ENCODE measurements around the gene TMPRSS9. TPM values are rescaled to one million over a fixed set of nuclear protein-coding genes. Genes with fewer than 3 reads are reported as not detected.
"Not testable (repeated sequence)": the region's sequence is repeated elsewhere in the genome, so short reads cannot be mapped to it uniquely, and the experiment has no call there.

TMPRSS9 gene
- total RNA-seq, 2 experiments from 2014 or later: not detected

- Mint-ChIP-seq H3K4me1 (ENCODE audit: low read depth) (no peaks in the 10 kb centered on the region), H3K27ac (no peak overlapping the region), H3K4me3 (no peak overlapping the region), H3K27me3 (ENCODE audit: low read depth) (no peaks in the 10 kb centered on the region), H3K9me3 (ENCODE audit: insufficient read depth) (no peaks in the 10 kb centered on the region), H3K36me3 (ENCODE audit: low read depth) (no peaks in the 10 kb centered on the region)
- CTCF ChIA-PET: no interaction called here
- DNase-seq (no peak), ATAC-seq (no peak)
- POLR2A ChIA-PET: no interaction called here
These were observed 14.0 kb upstream of the TMPRSS9 start for GRCh38 chr19:2345794-2346663.

- H3K4me1 Mint-ChIP-seq (ENCODE audit: low read depth); H3K4me3 Mint-ChIP-seq; H3K36me3 Mint-ChIP-seq (ENCODE audit: low read depth); ATAC-seq; H3K27me3 Mint-ChIP-seq (ENCODE audit: low read depth); H3K27ac Mint-ChIP-seq; POLR2A ChIA-PET; CTCF ChIA-PET; DNase-seq; H3K9me3 Mint-ChIP-seq (ENCODE audit: insufficient read depth): not testable (repeated sequence)
These were observed 10.2 kb upstream of the TMPRSS9 start for GRCh38 chr19:2349818-2350217.

GRCh38 chr19:2350656-2351055 is 9.4 kb upstream of the TMPRSS9 start:
- no peak for ATAC-seq
- POLR2A ChIA-PET: no interaction called here

DNA sequence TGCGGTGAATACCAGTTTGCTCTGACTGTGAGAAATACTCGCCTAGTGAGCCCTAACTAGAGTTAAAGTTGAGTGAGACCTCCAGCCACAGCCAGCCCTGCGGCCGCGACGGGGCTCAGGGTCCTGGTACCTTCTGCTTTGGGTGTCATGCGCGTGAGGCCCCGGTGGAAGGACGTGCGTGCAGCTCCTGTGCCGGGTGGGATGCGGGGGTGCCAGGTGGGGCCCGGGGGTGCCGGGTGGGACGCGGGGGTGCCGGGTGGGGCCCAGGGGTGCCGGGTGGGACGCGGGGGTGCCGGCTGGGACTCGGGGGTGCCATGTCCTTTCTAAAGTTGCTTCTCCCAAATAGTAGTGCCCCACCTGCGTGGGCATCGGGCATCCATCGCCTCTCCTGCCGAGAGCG is 8.5 kb upstream of the TMPRSS9 start:
- CTCF ChIA-PET: interaction anchor here (0.9 kb wide), 1 partner anchor 30 kb away, joined by 3 read pairs; no protein-coding TSS in a partner anchor
- Mint-ChIP-seq H3K9me3 (ENCODE audit: insufficient read depth) (no peaks in the 10 kb centered on the region), H3K36me3 (ENCODE audit: low read depth) (no peaks in the 10 kb centered on the region), H3K27me3 (ENCODE audit: low read depth) (no peaks in the 10 kb centered on the region), H3K4me1 (ENCODE audit: low read depth) (no peaks in the 10 kb centered on the region), H3K4me3 (no peak overlapping the region), H3K27ac (no peak overlapping the region)
- DNase-seq (no peak), ATAC-seq (no peak)
- POLR2A ChIA-PET: no interaction called here

More at GRCh38 chr19:2350656-2351055, 9.4 kb upstream of the TMPRSS9 start:
- CTCF ChIA-PET: no interaction called here
- H3K9me3 Mint-ChIP-seq (ENCODE audit: insufficient read depth): no peaks in the 10 kb centered on the region
- H3K36me3 Mint-ChIP-seq (ENCODE audit: low read depth): no peaks in the 10 kb centered on the region
- no peak overlapping the region for H3K4me3 Mint-ChIP-seq
- DNase-seq: no peak
- no peak overlapping the region for H3K27ac Mint-ChIP-seq
- H3K27me3 Mint-ChIP-seq (ENCODE audit: low read depth): no peaks in the 10 kb centered on the region
- no peaks in the 10 kb centered on the region for H3K4me1 Mint-ChIP-seq (ENCODE audit: low read depth)

DNA sequence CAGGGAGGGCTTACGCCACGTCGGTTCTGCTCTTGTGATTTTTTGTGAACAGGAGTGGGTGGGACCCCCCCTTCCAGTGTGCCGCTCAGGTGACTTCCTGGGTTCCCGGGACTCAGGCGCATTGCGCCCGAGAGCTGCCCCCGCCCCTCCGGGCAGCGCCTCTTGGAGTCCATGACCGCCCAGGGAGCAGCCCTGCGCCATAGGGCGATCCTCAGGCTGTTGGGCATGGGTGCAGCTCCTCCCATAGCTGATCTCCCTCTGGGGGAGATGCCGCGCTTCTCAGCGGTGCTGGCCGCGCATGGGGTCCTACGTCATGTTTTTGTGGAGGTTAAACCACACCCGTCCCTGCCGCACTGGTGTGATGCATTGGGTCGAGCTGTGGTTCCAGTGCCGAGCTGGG is 7.9 kb upstream of the TMPRSS9 start:
- ChIA-PET CTCF (interaction anchor here (0.9 kb wide), 1 partner anchor 29 kb away, joined by 3 read pairs; no protein-coding TSS in a partner anchor), POLR2A (no interaction called here)

GRCh38 chr19:2353159-2353886 is 6.7 kb upstream of the TMPRSS9 start:
- H3K9me3 Mint-ChIP-seq (ENCODE audit: insufficient read depth): no peaks in the 10 kb centered on the region
- DNase-seq (no peak), ATAC-seq (no peak)
- no peaks in the 10 kb centered on the region for H3K27me3 Mint-ChIP-seq (ENCODE audit: low read depth)
- ChIA-PET POLR2A (interaction anchor here (0.6 kb wide), 2 partner anchors 412 to 1440 kb away, joined by 3 read pairs; no protein-coding TSS in a partner anchor), CTCF (no interaction called here)
- no peak overlapping the region for H3K27ac Mint-ChIP-seq
- H3K4me3 Mint-ChIP-seq: no peak overlapping the region
- H3K4me1 Mint-ChIP-seq (ENCODE audit: low read depth): no peaks in the 10 kb centered on the region
- H3K36me3 Mint-ChIP-seq (ENCODE audit: low read depth): no peaks in the 10 kb centered on the region

More for the DNA sequence above, 7.9 kb upstream of the TMPRSS9 start:
- Mint-ChIP-seq H3K27me3 (ENCODE audit: low read depth) (no peaks in the 10 kb centered on the region), H3K4me3 (no peak overlapping the region), H3K9me3 (ENCODE audit: insufficient read depth) (no peaks in the 10 kb centered on the region), H3K27ac (no peak overlapping the region), H3K4me1 (ENCODE audit: low read depth) (no peaks in the 10 kb centered on the region), H3K36me3 (ENCODE audit: low read depth) (no peaks in the 10 kb centered on the region)
- no peak for ATAC-seq
- no peak for DNase-seq

DNA sequence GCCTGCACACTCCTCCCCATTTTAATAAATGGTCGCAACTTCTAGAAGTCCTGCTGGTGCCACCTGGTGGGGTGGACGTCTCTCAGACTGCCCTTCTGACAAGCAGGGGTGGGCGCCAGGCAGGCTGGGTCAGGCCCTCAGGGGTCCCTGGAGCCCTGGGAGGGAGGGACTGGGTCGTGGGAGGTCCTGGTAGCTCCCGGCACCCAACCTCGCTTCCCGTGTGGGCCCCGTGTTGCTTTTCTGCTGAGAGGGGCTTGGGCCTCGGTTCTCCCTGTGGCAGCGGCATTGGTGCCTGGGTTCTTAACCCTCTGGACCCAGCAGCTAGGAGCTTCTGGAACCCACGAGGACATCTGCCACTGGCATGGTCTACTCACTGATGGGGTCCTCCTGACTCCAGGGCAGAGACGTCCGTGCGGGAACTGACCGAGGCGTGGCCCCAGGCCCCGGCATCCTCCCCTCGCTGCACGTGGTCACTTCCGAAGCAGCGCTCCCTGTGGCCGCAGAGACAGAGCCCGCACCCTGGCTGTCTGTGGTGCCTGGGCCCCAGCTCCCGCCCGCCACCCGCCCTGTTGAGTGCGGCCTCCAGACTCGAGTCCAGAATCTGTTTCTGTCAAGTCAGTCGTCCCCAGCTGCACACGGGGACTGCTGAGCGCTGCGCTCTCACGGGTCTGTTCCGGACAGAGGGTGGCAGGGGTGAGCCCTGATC is 6.0 kb upstream of the TMPRSS9 start:
- Mint-ChIP-seq H3K36me3 (ENCODE audit: low read depth) (no peaks in the 10 kb centered on the region), H3K9me3 (ENCODE audit: insufficient read depth) (no peaks in the 10 kb centered on the region), H3K4me3 (no peak overlapping the region), H3K27me3 (ENCODE audit: low read depth) (no peaks in the 10 kb centered on the region), H3K27ac (no peak overlapping the region), H3K4me1 (ENCODE audit: low read depth) (no peaks in the 10 kb centered on the region)
- ChIA-PET CTCF (no interaction called here), POLR2A (interaction anchor here (0.6 to 0.9 kb wide), 2 partner anchors 257 to 412 kb away, joined by 3 read pairs; no protein-coding TSS in a partner anchor)
- no peak for DNase-seq
- no peak for ATAC-seq

DNA sequence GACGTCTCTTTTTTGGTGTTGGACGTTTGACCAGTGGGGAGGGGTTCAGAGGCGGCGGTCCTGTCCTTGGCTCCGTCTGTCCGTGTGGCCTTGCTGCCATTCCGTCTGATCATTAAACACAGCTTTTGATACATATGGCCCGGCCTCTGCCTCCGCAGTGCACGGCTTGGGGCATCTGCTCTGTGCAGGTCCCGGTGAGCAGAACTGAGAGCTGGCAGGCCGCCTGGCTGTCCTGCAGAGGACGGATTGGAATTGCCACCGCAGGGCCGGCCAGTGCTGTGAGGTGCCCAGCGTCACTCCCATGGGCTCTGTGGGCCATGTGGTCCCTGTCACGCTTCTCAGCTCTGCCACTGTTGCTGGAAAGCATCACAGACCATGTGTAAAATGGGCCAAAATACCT is 5.4 kb upstream of the TMPRSS9 start:
- H3K27me3 Mint-ChIP-seq (ENCODE audit: low read depth): peaks cover 2% of the 10 kb centered on the region
- ChIA-PET POLR2A (interaction anchor here (0.9 kb wide), 1 partner anchor 257 kb away, joined by 3 read pairs; no protein-coding TSS in a partner anchor), CTCF (no interaction called here)
- H3K4me1 Mint-ChIP-seq (ENCODE audit: low read depth): no peaks in the 10 kb centered on the region
- ATAC-seq (no peak), DNase-seq (no peak)
- no peak overlapping the region for H3K27ac Mint-ChIP-seq
- no peaks in the 10 kb centered on the region for H3K9me3 Mint-ChIP-seq (ENCODE audit: insufficient read depth)
- H3K4me3 Mint-ChIP-seq: no peak overlapping the region
- H3K36me3 Mint-ChIP-seq (ENCODE audit: low read depth): no peaks in the 10 kb centered on the region

- POLR2A ChIA-PET: no interaction called here
- no peak overlapping the region for H3K27ac Mint-ChIP-seq
- CTCF ChIA-PET: no interaction called here
These were observed 4.7 kb upstream of the TMPRSS9 start for GRCh38 chr19:2355168-2356035.

DNA sequence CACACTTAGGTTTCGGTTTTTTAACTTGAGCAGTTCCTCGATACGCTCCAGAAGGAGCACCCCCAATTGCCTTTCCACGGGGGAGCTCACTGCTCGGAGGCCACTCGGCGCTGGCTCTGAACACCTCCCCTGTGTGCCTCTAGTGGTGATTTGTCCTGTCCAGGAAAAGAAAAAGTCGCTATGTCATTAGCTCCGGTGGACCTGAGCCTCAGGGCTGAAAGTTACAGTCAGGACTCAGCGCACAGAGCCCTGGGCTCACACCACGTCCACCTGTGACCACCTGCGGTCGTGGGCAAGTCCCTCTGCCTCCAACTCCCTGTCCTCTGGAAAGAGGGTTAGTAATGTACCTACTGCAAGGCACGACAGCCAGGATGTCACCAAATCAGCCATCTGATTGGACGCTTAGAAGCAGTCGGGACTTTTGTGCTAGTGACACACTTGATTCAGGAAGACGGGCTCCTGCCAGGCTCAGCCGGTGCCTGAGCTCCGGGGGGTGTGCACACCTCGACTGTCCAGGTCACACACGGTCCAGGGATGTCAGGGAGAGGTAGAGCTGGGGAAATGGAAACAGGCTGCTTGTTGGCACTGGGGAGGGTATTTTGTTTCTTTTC is 3.9 kb upstream of the TMPRSS9 start:
- CTCF ChIA-PET: no interaction called here
- peaks cover 8% of the 10 kb centered on the region for H3K27me3 Mint-ChIP-seq (ENCODE audit: low read depth)
- no peak for DNase-seq
- H3K4me1 Mint-ChIP-seq (ENCODE audit: low read depth): peaks cover 3% of the 10 kb centered on the region
- H3K27ac Mint-ChIP-seq: no peak overlapping the region
- H3K9me3 Mint-ChIP-seq (ENCODE audit: insufficient read depth): no peaks in the 10 kb centered on the region
- no peak for ATAC-seq
- no peaks in the 10 kb centered on the region for H3K36me3 Mint-ChIP-seq (ENCODE audit: low read depth)
- H3K4me3 Mint-ChIP-seq: no peak overlapping the region
- POLR2A ChIA-PET: no interaction called here

More at GRCh38 chr19:2355168-2356035, 4.7 kb upstream of the TMPRSS9 start:
- H3K9me3 Mint-ChIP-seq (ENCODE audit: insufficient read depth): no peaks in the 10 kb centered on the region
- DNase-seq (no peak), ATAC-seq (no peak)
- no peaks in the 10 kb centered on the region for H3K36me3 Mint-ChIP-seq (ENCODE audit: low read depth)
- no peak overlapping the region for H3K4me3 Mint-ChIP-seq
- H3K27me3 Mint-ChIP-seq (ENCODE audit: low read depth): peaks cover 4% of the 10 kb centered on the region
- peaks cover under 1% of the 10 kb centered on the region for H3K4me1 Mint-ChIP-seq (ENCODE audit: low read depth)
